PC-3 (cell line): ENCODE results near the gene ENO4.

Experiments
- EZH2phosphoT487 ChIP-seq: fragments of 300-600 bp; sonication (generic); IDR thresholded peaks from 2 replicates; pipeline ENCODE4 v1.6.1; 2018; ENCODE audit warnings: mild to moderate bottlenecking, antibody characterized with exemption, low read length, borderline replicate concordance
- TF ChIP-seq, protein P1 (sequence below): fragments of 300-600 bp; sonication (generic); conservative IDR thresholded peaks from 2 replicates; pipeline ENCODE4 v1.5.1; 2017; ENCODE audit warnings: antibody characterized with exemption, low read depth, mild to moderate bottlenecking, low read length

- TF ChIP-seq, protein P1, sequence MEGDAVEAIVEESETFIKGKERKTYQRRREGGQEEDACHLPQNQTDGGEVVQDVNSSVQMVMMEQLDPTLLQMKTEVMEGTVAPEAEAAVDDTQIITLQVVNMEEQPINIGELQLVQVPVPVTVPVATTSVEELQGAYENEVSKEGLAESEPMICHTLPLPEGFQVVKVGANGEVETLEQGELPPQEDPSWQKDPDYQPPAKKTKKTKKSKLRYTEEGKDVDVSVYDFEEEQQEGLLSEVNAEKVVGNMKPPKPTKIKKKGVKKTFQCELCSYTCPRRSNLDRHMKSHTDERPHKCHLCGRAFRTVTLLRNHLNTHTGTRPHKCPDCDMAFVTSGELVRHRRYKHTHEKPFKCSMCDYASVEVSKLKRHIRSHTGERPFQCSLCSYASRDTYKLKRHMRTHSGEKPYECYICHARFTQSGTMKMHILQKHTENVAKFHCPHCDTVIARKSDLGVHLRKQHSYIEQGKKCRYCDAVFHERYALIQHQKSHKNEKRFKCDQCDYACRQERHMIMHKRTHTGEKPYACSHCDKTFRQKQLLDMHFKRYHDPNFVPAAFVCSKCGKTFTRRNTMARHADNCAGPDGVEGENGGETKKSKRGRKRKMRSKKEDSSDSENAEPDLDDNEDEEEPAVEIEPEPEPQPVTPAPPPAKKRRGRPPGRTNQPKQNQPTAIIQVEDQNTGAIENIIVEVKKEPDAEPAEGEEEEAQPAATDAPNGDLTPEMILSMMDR: no peak
- TF ChIP-seq EZH2phosphoT487: no peak
These were observed 21.6 kb downstream of the ENO4 start for GRCh38 chr10:116870949-116871348.
